NCI-H2227 (cell line): ENCODE results near the gene TPR.
"Not testable (repeated sequence)": the region's sequence is repeated elsewhere in the genome, so short reads cannot be mapped to it uniquely, and the experiment has no call there.

Experiments
- DNase-seq: peaks from one replicate; lab custom pipeline; 2025; ENCODE audit not compliant: unreplicated experiment; lab: John Stamatoyannopoulos, UW

TPR gene

DNA sequence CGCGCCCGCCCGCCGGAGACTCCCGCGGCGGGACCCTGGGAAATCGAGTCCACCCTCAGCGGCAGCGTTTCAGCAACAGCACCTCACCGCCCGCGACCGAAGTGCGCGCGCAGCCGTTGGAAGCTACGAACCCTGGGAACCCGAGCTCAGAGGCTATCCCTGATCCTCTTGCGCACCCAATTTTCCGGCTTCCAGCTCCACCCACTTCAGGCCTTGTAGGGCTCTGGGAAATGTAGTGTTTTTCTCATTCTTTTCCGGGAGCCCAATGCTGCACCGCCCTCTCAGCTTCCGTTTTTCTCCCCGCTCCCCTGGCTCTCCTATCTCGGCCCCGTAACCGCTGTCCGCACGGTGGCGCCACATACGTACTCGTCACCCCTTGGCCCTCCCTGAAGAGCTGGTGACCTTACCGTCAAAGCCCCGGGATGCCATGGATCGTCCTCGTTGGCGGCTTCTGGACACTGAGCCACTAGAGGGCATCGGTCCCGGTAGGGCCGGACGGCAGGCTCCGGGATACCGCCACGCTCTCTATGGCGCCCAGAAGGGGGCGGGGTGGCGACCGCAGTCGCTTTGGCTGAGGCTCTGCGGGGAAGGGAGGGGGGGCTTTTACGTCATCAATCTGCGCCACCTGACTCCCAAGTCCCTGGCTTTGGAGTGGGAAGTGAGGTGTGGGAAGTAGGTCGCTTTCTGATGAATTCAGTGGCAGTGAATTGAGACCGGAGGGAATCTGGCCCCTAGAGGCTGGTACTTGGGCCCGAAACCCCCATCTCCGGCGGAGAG is at the start of gene TPR, which contains the start of gene ODR4:
TSS of gene TPR (minus strand) at position 102 of the 777 bp plus-strand sequence. CDS start 225 bp downstream, outside the sequence.
TSS of gene ODR4 (plus strand) at position 687 of the 777 bp plus-strand sequence. CDS start 3,948 bp downstream, outside the sequence.
- peak; percentile 99 for DNase-seq

DNA sequence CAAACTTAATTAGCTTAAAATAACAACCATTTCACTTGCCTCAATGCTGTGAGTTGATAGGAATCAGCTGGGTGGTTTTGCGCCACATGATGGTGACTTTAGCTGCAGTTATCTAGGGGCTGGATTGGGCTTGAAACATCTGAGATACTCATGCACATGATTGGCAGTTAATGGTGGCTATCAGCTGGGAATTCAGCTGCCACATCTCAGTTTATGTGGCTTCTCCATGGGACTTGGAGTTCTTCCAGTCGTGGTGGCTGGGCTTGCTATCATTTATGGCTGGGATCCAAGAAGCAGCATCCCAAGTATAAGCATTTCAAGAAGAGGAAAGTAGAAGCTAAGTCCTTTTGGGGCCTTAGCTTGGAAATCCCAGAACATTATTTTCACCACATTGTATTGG is 49.5 kb upstream of the TPR start:
- DNase-seq = no peak

DNA sequence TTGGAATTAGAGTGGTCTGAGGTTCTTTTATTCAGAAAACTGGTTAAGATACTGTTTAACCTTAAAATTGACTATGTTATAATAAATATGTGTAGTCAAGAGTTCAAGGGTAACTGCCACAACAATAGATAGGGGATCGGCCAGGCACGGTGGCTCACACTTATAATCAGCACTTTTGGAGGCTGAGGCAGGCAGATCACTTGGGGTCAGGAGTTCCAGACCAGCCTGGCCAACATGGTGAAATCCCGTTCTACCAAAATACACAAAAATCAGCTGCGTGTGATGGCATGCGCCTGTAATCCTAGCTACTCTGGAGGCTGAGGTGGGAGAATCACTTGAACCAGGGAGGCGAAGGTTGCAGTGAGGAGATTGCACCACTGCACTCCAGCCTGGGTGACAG is 46.4 kb upstream of the TPR start:
- no peak for DNase-seq

DNA sequence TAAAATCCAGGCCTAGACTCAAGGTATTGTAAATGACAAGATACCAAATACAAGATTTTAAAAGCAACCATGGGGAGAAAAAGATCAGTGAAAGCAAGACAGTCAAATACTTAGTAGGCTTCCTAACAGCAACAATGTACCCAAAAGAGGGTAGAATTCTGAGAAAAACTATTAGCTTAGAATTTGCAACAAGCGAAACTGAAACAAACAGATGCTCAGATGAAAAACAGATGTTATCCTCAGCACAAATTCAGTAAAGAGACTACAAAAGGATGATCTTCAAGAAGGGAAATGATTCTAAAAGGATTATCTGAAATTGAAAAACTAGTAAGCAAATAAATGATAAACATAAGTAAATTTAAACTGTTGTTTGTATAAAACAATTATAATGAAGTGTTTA is 45.9 kb upstream of the TPR start:
- DNase-seq = no peak

DNA sequence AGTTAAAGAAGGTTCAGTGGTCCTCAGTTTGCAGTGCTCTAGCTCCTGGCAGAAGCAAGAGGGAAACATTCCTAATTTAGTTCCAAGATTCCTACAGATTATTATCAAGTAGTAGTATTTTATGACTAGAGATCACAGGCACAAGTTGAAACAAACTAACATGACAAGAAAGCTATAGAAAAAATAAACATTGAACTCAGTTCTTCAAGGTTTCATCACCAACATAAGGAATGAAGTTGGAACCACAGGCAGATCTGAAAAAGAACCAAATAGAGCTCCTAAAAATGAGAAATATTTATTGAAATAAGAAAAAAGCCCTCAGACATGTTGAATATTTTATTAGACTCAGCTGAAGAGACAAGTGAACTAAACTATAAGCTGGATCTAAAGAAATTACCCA is 45.3 kb upstream of the TPR start:
- DNase-seq = no peak

DNA sequence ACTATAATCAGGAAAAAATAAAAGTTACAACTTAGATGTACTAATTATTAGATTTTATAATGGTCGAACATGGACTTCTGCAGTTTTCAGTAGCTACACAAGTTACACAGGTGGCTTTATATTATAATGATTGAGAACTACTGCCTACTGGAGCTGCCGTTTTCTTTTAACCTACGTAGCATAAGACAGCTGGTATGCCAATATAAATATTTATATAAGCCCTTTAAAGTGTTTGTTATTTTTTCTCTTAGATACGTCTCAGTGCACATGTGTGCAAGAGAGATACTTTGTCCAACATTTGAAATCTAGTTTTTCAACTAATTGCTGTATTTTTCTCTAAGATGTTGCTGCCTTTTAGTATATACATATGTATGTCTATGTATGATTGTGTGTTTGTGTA is 43.5 kb upstream of the TPR start:
- no peak for DNase-seq

DNA sequence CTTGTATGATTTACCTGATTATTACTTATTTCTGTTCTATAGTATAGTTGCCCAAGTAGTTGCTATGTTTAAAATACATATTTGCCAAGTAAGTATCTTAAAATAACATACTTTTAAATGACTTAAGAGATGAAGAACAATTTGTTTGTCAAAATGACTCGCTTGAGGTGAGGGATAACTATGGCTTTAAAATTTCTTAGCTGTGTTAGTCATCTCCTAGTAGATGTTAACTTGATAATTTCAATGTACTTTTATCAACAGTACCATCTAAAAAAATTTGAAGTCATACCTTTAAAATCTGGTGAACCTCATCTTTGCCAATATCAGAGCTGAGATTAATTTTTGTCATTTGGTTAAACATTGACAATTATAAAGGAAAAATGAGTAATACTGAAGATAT is 38.3 kb upstream of the TPR start:
- no peak for DNase-seq

DNA sequence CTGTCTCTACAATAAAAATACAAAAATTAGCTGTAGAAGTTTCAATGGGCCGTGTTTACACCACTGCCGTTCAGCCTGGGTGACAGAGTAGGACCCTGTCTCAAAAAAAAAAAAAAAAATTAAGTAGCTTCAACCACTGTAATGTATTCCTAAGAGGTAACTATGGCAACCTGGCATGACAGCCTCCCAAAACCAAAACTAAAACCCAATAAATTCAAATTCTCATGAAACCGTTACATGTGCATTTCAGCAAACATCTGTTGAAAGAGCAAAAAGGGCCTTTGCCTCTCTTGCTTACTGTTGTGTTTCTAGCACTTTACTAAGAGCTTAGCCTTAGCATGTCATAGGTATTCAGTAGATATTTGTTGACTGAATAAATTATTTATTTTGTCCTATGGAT is 34.0 kb upstream of the TPR start:
- no peak for DNase-seq

DNA sequence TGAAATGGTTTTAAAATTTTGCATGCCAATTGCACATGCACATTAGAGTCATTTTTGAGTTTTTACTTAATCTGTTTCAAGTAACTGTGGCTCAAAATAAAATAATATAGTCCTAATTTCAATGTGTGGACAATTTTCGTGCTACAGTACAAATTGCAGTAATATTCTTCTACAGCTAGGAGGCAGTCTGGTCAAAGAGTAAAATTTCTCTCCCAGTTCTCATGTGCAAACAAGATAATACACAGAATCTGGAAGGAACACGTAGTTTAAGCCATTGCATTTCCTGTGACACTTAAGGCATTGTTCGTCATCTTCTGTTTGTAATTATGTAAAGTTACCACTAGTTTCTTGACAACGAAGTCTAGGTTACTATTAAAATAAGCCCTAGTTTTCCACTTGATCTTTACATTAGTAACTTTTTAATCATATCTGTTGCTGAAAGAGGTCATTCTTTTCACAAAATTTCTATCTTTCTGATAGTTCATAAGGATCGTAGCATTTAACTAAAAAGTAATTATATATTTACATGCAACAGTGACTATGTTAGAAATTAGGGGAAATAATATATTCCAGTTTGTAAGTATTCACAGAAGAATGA is 29.5 kb upstream of the TPR start:
- DNase-seq = peak; percentile 52

DNA sequence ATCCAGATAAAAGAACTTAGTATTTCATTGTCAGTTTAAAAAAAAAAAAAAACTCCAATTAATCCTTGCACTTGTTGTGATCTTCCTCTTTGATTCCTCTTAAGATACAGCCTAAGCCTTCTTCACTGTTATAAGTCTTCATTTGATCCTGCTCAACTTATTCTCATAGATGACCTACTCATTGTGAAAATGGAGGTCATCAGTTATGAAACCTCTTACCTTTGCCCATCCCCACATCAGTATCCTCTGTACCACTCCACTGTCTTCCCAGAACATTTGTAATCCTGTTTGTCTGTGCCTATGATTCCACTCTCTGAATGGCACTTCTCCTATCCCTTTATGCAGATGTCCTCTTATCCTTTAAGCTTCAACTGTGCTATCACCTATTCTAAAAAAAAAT is 28.6 kb upstream of the TPR start:
- DNase-seq = no peak

DNA sequence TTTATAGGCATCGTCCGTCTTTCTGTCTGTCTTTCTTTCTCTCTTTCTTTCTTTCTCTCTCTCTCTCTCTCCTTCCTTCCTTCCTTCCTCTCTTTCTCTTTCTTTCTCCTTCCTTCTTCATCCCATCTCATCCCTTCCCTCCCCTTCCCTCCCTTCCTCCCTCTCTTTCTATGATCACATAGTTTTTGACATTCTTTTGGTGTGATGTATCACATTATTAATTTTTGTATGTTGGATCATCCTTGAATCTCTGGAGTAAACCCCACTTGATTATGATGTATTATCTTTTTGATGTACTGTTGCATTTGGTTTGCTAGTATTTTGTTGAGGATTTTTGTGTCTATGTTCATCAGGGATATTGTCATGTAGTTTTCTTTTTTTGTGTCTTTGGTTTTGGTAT is 26.4 kb upstream of the TPR start:
- DNase-seq = not testable (repeated sequence)

DNA sequence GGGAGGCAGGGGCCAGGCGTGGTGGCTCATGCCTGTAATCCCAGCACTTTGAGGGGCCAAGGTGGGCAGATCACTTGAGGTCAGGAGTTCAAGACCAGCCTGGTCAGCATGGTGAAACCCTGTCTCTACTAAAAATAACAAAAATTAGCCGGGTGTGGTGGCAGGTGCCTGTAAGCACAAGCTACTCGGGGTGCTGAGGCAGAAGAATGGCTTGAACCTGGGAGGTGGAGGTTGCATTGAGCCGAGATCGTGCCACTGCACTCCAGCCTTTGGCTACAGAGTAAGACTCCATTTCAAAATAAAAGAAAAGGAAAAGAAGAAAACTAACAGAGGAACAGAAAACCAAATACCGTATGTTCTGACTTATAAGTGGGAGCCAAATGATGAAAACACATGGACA is 17.7 kb upstream of the TPR start:
- DNase-seq = not testable (repeated sequence)

DNA sequence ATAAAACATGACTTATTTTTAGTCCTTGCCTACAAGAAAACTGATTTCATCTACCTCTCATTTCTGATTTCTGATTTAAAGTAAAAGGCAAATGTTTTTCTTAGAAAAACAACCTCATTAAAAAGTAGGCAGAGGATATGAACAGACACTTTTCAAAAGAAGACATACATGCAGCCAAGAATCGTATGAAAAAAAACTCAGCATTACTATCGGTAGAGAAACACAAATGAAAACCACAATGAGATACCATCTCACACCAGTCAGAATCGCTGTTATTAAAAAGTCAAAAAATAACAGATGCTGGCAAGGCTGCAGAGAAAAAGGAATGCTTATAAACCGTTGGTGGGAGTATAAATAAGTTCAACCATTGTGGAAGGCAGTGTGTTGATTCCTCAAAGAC is 16.8 kb upstream of the TPR start:
- DNase-seq = no peak

DNA sequence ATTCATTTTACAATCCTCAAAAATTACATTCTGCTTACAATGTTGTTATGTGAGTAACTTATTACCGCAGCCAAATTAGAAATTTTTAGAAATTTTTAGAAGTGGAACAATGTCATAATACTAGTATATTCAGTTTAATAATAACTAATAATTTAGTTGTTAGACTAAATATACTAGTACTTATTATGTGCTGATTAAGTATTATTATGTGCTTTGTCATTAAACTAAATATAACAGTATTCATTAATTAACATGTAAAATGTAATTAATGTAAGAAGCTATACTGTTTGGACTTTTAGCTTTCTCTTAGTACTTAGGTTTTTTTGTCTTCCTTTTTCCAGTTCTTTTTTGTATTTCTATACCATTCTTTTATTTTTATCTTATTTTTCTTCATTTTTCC is 15.9 kb upstream of the TPR start:
- DNase-seq = no peak

DNA sequence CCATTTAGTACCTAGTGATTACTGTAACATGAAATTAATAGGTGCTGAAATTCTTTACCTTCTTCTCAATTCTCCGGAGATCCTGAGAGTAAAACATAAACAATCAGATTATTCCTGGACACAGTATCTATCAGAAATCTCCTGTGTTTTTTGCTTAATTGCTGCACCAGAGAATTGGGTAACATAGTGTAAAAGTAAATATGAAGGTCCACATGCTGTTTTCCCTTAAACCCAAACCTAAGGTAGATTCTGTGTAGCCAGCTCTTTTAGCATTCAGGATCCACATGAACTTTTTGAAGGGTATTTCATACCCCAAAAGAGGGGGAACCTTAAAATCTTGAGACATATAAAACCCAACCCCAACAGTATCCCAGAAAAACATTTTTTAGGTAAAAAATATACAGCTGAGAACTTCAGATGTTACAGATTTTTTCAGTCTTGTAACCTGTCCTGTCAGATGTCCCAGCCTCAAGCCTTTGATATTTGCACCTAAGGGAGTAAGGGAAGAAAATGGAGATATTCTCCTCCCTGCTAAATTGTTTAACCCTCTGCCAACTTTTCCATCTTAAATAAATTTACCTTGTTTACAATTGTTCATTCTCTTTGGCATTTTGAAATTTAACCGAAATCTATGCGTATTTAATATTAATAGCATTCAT is 11.8 kb upstream of the TPR start:
- DNase-seq = no peak

DNA sequence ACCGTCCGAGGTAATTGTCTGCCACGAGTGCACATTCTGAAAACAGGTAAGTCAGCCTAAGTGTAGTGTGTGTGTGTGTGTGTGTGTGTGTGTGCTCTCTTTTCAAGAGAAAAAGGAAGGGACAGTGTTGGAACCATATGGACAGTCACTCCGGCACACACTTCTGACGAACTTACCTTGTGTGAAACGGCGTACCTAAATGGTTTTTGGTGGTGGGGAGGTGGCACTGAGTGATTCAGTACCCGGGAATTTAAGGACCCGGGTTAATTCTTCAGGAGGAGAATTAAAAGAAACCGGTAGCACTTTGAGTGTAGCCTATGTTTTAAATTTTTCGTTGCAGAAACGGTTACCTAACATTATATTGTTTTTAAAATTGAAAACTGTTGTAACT is 871 bp upstream of the TPR start:
- no peak for DNase-seq

DNA sequence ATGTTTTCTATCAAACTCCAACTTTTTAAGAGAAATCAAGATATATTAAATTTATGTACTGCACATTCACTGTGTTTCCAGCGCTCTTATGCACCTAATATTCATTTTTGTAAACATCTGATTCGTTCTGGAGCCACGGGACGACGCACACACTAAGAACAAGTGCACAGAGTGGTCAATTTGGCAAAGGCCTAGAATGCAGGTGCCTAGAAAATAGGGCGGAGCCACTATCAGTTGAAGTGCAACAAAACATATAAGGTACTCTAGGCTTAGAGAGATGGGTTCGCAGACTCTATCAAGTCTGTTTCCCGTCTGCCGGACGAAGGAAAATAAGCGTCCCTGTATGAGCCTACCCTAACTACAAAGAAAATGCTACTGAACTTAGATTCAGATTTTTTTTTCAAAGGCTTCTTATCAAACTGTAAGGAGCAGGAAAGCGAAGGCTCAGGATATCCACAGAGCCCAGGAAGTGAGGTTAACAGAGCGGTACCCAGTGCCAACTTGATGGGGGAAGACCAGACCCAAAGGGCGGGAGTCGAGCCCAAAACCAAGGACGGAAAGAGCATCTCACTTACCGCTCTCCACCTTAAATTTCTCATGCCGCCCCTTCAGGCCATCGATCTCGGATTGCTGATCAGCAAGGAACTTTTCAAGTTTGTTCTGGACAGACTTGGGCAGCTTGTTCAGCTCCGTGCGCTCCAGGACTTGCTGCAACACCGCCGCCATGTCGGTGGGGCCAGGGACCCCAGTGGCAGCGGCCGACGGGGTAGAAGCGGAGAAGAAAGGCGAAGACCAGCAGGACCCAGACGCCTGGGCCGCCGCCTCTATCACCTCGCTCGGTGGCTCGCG is 526 bp downstream of the TPR start:
- DNase-seq = peak; percentile 53

DNA sequence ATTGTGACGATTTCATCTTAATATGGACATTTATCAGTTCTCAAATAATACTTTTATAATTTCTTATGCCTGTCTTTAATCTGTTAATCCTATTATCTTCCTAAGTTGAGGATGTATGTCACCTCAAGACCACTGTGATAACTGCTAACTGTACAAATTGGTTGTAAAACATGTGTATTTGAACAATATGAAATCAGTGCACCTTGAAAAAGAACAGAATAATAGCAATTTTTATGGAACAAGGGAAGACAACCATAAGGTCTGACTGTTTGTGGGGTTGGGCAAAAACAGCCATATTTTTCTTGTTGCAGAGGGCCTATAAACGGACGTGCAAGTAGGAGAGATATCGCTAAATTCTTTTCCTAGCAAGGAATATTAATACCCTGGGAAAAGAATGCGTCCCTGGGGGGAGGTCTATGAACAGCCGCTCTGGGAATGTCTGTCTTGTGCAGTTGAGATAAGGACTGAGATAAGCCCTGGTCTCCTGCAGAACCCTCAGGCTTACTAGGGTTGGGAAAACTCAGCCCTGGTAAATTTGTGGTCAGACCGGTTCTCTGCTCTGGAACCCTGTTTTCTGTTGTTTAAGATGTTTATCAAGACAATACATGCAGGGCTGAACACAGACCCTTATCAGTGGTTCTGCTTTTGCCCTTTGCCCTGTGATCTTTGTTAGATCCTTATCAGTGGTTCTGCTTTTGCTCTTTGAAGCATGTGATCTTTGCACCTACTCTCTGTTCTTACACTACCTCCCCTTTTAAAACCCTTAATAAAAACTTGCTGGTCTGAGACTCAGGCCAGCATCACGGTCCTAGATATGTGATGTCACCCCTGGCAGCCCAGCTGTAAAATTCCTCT is 27.0 kb downstream of the TPR start:
- not testable (repeated sequence) for DNase-seq

DNA sequence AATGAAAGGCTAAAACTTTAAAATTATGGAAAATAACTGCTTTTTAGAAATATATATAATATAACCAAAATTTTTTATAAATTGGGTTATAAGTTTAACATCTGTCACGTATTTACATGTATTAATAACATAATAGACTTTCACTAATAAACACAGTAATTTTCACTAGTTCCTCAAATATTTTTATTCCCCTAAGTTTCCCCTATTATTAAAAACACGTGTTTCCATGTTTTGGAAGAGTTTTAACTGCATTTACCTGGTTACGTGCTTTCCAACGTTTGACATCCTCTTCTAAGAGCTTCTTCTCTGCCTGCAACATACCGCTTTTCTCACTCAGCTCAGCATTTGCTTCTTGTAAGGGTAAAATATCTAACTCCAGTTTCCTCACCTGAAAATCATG is 34.3 kb downstream of the TPR start:
- DNase-seq = no peak

DNA sequence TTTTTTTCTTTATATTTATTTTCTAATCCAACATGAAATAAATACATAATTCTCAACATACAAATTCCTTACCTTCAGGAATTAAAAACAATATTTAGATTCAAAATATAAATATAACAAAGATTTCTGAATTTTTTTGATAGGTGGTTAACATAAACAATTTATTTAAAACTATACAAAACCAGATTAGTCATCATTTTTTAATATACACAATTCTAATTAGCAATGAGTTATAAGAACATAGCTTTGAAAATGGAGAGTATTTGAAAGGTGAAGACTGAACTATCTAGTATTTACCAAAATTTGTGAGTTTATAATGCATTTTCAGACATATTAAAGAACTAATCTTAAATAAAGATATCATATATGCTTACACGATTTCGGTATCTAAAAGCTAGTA is 37.5 kb downstream of the TPR start:
- no peak for DNase-seq
